ENCODE data around the gene MTA2.

- no peak for TF ChIP-seq CTCF (tag by site-specific recombination; IDR thresholded peaks at IDR 0.05)
- TF ChIP-seq, protein P1, sequence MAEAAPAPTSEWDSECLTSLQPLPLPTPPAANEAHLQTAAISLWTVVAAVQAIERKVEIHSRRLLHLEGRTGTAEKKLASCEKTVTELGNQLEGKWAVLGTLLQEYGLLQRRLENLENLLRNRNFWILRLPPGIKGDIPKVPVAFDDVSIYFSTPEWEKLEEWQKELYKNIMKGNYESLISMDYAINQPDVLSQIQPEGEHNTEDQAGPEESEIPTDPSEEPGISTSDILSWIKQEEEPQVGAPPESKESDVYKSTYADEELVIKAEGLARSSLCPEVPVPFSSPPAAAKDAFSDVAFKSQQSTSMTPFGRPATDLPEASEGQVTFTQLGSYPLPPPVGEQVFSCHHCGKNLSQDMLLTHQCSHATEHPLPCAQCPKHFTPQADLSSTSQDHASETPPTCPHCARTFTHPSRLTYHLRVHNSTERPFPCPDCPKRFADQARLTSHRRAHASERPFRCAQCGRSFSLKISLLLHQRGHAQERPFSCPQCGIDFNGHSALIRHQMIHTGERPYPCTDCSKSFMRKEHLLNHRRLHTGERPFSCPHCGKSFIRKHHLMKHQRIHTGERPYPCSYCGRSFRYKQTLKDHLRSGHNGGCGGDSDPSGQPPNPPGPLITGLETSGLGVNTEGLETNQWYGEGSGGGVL (tag by site-specific recombination; IDR thresholded peaks at IDR 0.05): no peak
- TF ChIP-seq TRIM28 (IDR thresholded peaks at IDR 0.05; ENCODE audit: borderline replicate concordance, low read length): no peak
- no peak for TF ChIP-seq ZNF274 (IDR thresholded peaks at IDR 0.05; ENCODE audit: low read length)
- TF ChIP-seq ZNF274 (tag by site-specific recombination; IDR thresholded peaks at IDR 0.05; ENCODE audit: borderline replicate concordance): no peak
- no peak for TF ChIP-seq REST (tag by site-specific recombination; IDR thresholded peaks at IDR 0.05)
- no peak for TF ChIP-seq ZNF214 (tag by site-specific recombination; IDR thresholded peaks at IDR 0.05; ENCODE audit: borderline replicate concordance)
- no peak for TF ChIP-seq ZNF76 (tag by site-specific recombination; IDR thresholded peaks at IDR 0.05; ENCODE audit: borderline replicate concordance, low read depth)
- no peak for TF ChIP-seq ZNF658 (tag by site-specific recombination; IDR thresholded peaks at IDR 0.05)
- TF ChIP-seq ZBTB10 (tag by site-specific recombination; IDR thresholded peaks at IDR 0.05): no peak
- no peak for TF ChIP-seq ZNF670 (tag by site-specific recombination; IDR thresholded peaks at IDR 0.05; ENCODE audit: low read depth)
- TF ChIP-seq, protein P2, sequence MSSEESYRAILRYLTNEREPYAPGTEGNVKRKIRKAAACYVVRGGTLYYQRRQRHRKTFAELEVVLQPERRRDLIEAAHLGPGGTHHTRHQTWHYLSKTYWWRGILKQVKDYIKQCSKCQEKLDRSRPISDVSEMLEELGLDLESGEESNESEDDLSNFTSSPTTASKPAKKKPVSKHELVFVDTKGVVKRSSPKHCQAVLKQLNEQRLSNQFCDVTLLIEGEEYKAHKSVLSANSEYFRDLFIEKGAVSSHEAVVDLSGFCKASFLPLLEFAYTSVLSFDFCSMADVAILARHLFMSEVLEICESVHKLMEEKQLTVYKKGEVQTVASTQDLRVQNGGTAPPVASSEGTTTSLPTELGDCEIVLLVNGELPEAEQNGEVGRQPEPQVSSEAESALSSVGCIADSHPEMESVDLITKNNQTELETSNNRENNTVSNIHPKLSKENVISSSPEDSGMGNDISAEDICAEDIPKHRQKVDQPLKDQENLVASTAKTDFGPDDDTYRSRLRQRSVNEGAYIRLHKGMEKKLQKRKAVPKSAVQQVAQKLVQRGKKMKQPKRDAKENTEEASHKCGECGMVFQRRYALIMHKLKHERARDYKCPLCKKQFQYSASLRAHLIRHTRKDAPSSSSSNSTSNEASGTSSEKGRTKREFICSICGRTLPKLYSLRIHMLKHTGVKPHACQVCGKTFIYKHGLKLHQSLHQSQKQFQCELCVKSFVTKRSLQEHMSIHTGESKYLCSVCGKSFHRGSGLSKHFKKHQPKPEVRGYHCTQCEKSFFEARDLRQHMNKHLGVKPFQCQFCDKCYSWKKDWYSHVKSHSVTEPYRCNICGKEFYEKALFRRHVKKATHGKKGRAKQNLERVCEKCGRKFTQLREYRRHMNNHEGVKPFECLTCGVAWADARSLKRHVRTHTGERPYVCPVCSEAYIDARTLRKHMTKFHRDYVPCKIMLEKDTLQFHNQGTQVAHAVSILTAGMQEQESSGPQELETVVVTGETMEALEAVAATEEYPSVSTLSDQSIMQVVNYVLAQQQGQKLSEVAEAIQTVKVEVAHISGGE (tag by site-specific recombination; conservative IDR thresholded peaks at IDR 0.05; ENCODE audit: low read depth): no peak
- TF ChIP-seq BCL6B (tag by site-specific recombination; IDR thresholded peaks at IDR 0.05): no peak
- no peak for TF ChIP-seq ZNF501 (tag by site-specific recombination; IDR thresholded peaks at IDR 0.05)
Measured at GRCh38 chr11:62572431-62572830, 29.2 kb downstream of the MTA2 start.

All from HEK293 (cell line).